H1 (cell line): Measurements from ENCODE around the gene HIVEP3.

Experiments used
- CBX8 ChIP-seq: fragments of 300-800, 300-1000 bp; sonication (generic); IDR thresholded peaks from 2 replicates; pipeline ENCODE4 v1.7.1; 2016; ENCODE audit warnings: low read depth, low read length, borderline replicate concordance
- CTCF ChIP-seq, 3 experiments: IDR thresholded peaks; 1 replicate in 2 of 3; 2 replicates in 1 of 3; pipeline versions ENCODE4 v1.5.1 to v1.6.1; 2011; ENCODE audit warnings: low read length in 3 of 3, mild to moderate bottlenecking in 3 of 3, inconsistent platforms in 2 of 3, low read depth in 1 of 3, moderate library complexity in 1 of 3; ENCODE audit not compliant: insufficient read depth in 1 of 3; ENCODE audit errors: control extremely low read depth in 1 of 3
- JUN ChIP-seq: IDR thresholded peaks from 2 replicates; pipeline ENCODE4 v1.6.1; 2011; ENCODE audit warnings: low read depth, mild to moderate bottlenecking, improper control_type of control experiment, low read length
- JUND ChIP-seq: IDR thresholded peaks from 2 replicates; pipeline ENCODE4 v1.6.1; 2011; ENCODE audit warnings: mild to moderate bottlenecking, improper control_type of control experiment, low read length
- MAX ChIP-seq: IDR thresholded peaks from 2 replicates; pipeline ENCODE4 v1.6.1; 2012; ENCODE audit warnings: inconsistent platforms
- POLR2A ChIP-seq, 2 experiments: IDR thresholded peaks; 1 replicate in 1 of 2; 2 replicates in 1 of 2; pipeline ENCODE4 v1.6.1; 2011; ENCODE audit warnings: low read depth in 2 of 2, low read length in 2 of 2, mild to moderate bottlenecking in 2 of 2; ENCODE audit errors: control extremely low read depth in 1 of 2
- RAD21 ChIP-seq, 2 experiments: IDR thresholded peaks in 1 of 2; conservative IDR thresholded peaks in 1 of 2; 2 replicates each; pipeline ENCODE4 v1.6.1; 2011; ENCODE audit warnings: low read depth in 2 of 2, low read length in 2 of 2, improper control_type of control experiment in 1 of 2, inconsistent platforms in 1 of 2, mild to moderate bottlenecking in 1 of 2, moderate library complexity in 1 of 2
- SP2 ChIP-seq: IDR thresholded peaks from 2 replicates; pipeline ENCODE4 v1.6.1; 2012; ENCODE audit warnings: mild to moderate bottlenecking, low read length, inconsistent platforms
- SRF ChIP-seq: IDR thresholded peaks from 2 replicates; pipeline ENCODE4 v1.6.1; 2011; ENCODE audit warnings: mild to moderate bottlenecking, low read depth, low read length, moderate library complexity

GRCh38 chr1:41525891-41526587, 392.7 kb downstream of the HIVEP3 start:
- no peak for TF ChIP-seq CTCF (IDR thresholded peaks at IDR 0.05; ENCODE audit: control extremely low read depth in 1 of 3, insufficient read depth in 1 of 3, low read depth in 1 of 3, low read length in 3 of 3)
- TF ChIP-seq SRF, result no peak
- no peak for TF ChIP-seq RAD21 (IDR thresholded peaks at IDR 0.05 in 1 of 2, conservative IDR thresholded peaks at IDR 0.05 in 1 of 2; ENCODE audit: low read depth in 2 of 2, low read length in 2 of 2)
- TF ChIP-seq CBX8, result no peak
- TF ChIP-seq MAX, result no peak
- no peak for TF ChIP-seq JUN
- no peak for TF ChIP-seq JUND
- no peak for TF ChIP-seq SP2
- TF ChIP-seq POLR2A (IDR thresholded peaks at IDR 0.05; ENCODE audit: control extremely low read depth in 1 of 2, low read depth in 2 of 2, low read length in 2 of 2), result no peak
